Measurements from ENCODE around the gene ATP1A2.

GRCh38 chr1:160077486-160077885 lies 38.1 kb upstream of the ATP1A2 start:
- TF ChIP-seq EZH2phosphoT487 (conservative IDR thresholded peaks at IDR 0.05; ENCODE audit: low read length) (no peak), CTCF (IDR thresholded peaks at IDR 0.05; ENCODE audit: insufficient read depth, low read length, poor library complexity, severe bottlenecking) (no peak)

Measured in SU-DHL-6 (cell line).